HuH-7.5 (cell line): ENCODE results near the gene RNF10.
"Not testable (repeated sequence)": the region's sequence is repeated elsewhere in the genome, so short reads cannot be mapped to it uniquely, and the experiment has no call there.

Experiments
- DNase-seq: peaks from one replicate; pipeline ENCODE4 v3.0.0; 2011; ENCODE audit warnings: low spot score

Gene RNF10

DNA sequence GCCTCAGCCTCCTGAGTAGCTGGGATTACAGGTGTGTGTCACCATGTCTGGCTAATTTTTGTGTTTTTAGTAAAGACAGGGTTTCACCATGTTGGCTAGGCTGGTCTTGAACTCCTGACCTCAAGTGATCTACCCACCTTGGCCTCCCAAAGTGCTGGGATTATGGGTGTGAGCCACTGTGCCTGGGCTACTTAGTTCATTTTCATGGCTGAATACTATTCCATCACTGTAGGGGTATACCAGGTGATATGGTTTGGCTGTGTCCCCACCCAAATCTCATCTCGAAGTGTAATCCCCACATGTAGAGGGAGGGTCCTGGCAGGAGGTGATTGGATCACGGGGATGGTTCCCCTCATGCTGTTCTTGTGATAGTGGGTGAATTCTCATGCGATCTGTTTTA is 83.0 kb downstream of the RNF10 start:
- not testable (repeated sequence) for DNase-seq

DNA sequence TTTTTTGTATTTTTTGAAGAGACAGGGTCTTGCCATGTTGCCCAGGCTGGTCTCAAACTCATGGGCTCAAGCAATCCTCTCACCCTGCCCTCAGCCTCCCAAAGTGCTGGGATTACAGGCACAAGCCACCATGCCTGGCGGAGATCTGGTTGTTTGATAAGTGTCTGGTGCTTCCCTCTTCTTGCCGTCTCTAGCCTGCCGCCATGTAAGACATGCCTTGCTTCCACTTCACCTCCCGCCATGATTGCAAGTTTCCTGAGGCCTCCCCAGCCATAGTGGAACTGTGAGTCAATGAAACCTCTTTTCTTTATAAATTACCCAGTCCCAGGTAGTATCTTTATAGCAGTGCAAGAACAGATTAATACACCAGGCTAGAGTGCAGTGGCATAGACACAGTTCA is 83.6 kb downstream of the RNF10 start:
- not testable (repeated sequence) for DNase-seq

DNA sequence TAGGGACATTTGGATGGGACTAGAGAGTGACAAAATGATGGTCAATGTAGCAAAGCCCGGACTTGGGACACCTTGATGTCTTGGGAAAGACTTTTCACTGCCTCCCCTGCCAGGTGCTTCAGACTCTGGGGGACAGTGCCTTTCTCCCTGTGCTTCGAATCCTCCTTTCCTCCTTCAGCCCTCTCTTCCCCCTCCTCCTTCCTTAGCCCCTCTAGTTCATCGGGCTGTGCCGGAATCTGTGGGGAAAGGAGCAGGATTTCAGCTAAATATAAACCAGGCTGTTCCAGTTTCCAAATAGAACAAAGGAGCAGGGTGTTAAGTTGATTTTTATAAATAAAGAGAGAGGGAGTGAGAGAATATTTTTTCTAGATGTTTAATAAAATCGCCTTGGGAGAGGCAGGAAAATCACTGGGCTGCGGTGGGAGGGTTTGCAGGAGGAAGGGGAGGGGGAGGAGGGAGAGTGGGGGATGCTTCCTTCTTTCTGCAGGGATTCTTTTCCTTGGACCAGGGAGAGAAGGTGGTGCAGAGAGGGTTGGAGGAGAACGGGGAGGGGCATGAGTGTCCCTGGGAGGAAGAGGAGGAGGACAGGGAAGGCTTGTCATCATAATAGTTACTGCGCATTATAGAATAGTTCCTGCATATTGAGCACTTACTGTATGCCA is 84.9 kb downstream of the RNF10 start:
- no peak for DNase-seq

DNA sequence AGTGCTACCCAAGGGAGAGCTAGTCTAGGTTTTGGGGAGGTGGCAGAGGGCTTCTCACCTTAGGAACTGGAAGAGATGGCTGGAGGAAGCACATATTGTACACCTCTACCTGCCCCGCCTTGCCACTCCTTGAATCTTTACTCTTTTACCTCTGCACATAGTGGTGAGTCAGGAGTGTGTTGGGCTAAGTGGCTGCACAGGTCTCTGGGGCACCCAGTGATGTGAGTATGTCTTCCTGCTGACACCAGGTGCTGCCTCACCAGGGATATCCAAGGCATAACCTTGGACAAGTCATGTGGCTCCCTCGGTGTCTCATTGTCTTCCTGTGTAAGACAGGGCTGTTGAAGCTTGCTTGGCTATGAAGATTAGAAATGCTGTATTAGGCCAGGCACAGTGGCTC is 86.5 kb downstream of the RNF10 start:
- no peak for DNase-seq

DNA sequence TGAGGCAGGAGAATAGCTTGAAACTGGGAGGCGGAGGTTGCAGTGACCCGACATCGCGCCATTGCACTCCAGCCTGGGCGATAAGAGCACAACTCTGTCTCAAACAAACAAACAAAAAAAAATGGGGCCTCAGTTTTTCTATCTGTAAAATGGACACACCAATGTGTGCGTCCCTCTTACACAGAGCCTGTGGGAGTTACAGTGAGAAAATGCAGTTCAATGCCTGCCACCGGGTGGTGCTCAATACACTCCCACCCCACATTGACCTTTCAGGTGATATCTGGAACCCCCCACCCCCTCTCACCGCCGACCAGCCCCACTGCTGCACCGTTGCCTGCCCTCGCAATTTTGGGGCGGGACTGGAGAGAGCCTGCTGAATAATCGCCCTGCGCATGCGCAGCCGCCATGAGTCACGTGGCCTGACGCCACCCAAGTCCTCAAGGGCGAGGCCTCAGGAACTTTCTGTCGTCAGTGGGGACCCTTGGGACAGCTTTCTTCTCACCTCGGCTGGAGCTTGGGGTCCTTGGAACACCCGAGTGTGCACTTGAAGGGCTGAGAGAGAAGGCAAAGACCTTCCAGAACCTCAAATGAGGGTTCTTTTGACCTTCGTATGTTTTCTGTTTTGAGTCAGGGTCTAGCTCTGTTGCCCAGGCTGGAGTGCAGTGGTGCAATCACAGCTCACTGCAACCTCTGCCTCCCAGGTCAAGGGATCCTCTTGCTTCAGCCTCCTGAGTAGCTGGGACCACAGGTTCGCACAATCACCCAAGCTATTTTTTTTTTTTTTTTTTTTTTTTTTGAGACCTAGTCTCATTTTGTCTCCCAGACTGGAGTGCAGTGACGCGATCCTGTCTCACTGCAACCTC is 91.6 kb downstream of the RNF10 start:
- DNase-seq = no peak
